Erythroblast (primary cell): ENCODE results near the gene IFI6.
"Not testable (repeated sequence)": the region's sequence is repeated elsewhere in the genome, so short reads cannot be mapped to it uniquely, and the experiment has no call there.

Experiments
- DNase-seq, 2 experiments: peaks; one replicate each; lab custom pipeline; 2025; lab: John Stamatoyannopoulos, UW
- GATA1 ChIP-seq: IDR thresholded peaks from 2 replicates; pipeline ENCODE4 v1.6.1; 2011; ENCODE audit warnings: low read depth, mild to moderate bottlenecking, control low read depth, low read length, moderate library complexity
- POLR2A ChIP-seq: IDR thresholded peaks from 2 replicates; pipeline ENCODE4 v1.6.1; 2011; ENCODE audit warnings: mild to moderate bottlenecking, low read length

The IFI6 gene

GRCh38 chr1:27686223-27686990, 14.4 kb upstream of the IFI6 start:
- DNase-seq = peak in 1 of 2 experiments; percentile 18
- TF ChIP-seq POLR2A (no peak), GATA1 (no peak)

- TF ChIP-seq POLR2A = no peak
These were observed 12.2 kb upstream of the IFI6 start for GRCh38 chr1:27684176-27684575.

GRCh38 chr1:27682351-27682944, 10.5 kb upstream of the IFI6 start:
- TF ChIP-seq GATA1 (no peak), POLR2A (no peak)
- DNase-seq = no peak

More at GRCh38 chr1:27684176-27684575, 12.2 kb upstream of the IFI6 start:
- no peak for DNase-seq

GRCh38 chr1:27681580-27681979, 9.6 kb upstream of the IFI6 start:
- not testable (repeated sequence) for DNase-seq

GRCh38 chr1:27680225-27680791, 8.3 kb upstream of the IFI6 start:
- DNase-seq = not testable (repeated sequence)

GRCh38 chr1:27678747-27679146, 6.8 kb upstream of the IFI6 start:
- DNase-seq = no peak
- TF ChIP-seq POLR2A = no peak
- TF ChIP-seq GATA1 = no peak

GRCh38 chr1:27676410-27676809, 4.4 kb upstream of the IFI6 start:
- TF ChIP-seq GATA1 (no peak), POLR2A (no peak)
- DNase-seq = no peak

- no peak for TF ChIP-seq POLR2A
- TF ChIP-seq GATA1 = no peak
- no peak for DNase-seq
These were observed 739 bp upstream of the IFI6 start for GRCh38 chr1:27672750-27673112.

GRCh38 chr1:27669876-27670275, 2.1 kb downstream of the IFI6 start:
- TF ChIP-seq GATA1 (no peak), POLR2A (no peak)
- DNase-seq = no peak

- TF ChIP-seq POLR2A = no peak
- no peak for TF ChIP-seq GATA1
- peak in 1 of 2 experiments; percentile 88 for DNase-seq
These were observed 2.9 kb downstream of the IFI6 start for GRCh38 chr1:27668808-27669723.

- TF ChIP-seq GATA1 = no peak
- no peak for TF ChIP-seq POLR2A
- DNase-seq = no peak
These were observed 3.7 kb downstream of the IFI6 start for GRCh38 chr1:27668121-27668807.

- DNase-seq = peak in 1 of 2 experiments; percentile 54
- TF ChIP-seq GATA1 = no peak
- no peak for TF ChIP-seq POLR2A
These were observed 5.2 kb downstream of the IFI6 start for GRCh38 chr1:27666791-27667254.

GRCh38 chr1:27666294-27666693, 5.7 kb downstream of the IFI6 start:
- no peak for DNase-seq
- no peak for TF ChIP-seq POLR2A
